A549 (cell line): ENCODE measurements around the gene CALR3. TPM values are rescaled to one million over a fixed set of nuclear protein-coding genes. Genes with fewer than 3 reads are reported as not detected.

Experiments
- ATAC-seq, 2 experiments: fragments of 200-7000 bp in 1 of 2; fragments of >200 bp in 1 of 2; cut with Nextera tagmentation in 1 of 2; cut with Tn5 transposase in 1 of 2; 3 replicates each; pipeline versions ENCODE4 v1.8.0 to v1.9.1; 2018 to 2020; ENCODE audit warnings: mild to moderate bottlenecking in 1 of 2, moderate library complexity in 1 of 2
- CTCF ChIA-PET: fragments of 300-600 bp; sonication (Branson Sonifier 250); formaldehyde crosslinking; extraction: SDS; loops from one replicate; lab custom pipeline; 2021; ENCODE audit warnings: antibody characterized with exemption, inconsistent platforms; lab: Yijun Ruan, JAX
- POLR2A ChIA-PET: fragments of 350-600 bp; formaldehyde crosslinking; extraction: SDS; loops from one replicate; lab custom pipeline; 2021; ENCODE audit warnings: antibody characterized with exemption, inconsistent platforms; lab: Yijun Ruan, JAX
- DNase-seq, 2 experiments: peaks; one replicate each; pipeline versions ENCODE4 v3.0.0 to v3.0.0-alpha.2; 2011 to 2016; ENCODE audit warnings: low read depth in 1 of 2, low spot score in 1 of 2
- FAIRE-seq: peaks from 2 replicates; lab custom pipeline; 2011; peaks lifted over from hg19 to GRCh38; lab: Jason Lieb, UNC
- H3K27ac ChIP-seq, 2 experiments: fragments of >200 bp; sonication (Bioruptor Twin); formaldehyde crosslinking; 3 replicates each; pipeline ENCODE4 v1.5.1; 2016 to 2017
- H3K4me1 ChIP-seq: fragments of >200 bp; sonication (Bioruptor Twin); formaldehyde crosslinking; 3 replicates; pipeline ENCODE4 v1.6.1; 2016
- H3K4me2 ChIP-seq: fragments of >200 bp; sonication (Bioruptor Twin); formaldehyde crosslinking; 3 replicates; pipeline ENCODE4 v1.6.1; 2016
- H3K4me3 ChIP-seq: fragments of >200 bp; sonication (Bioruptor Twin); formaldehyde crosslinking; 3 replicates; pipeline ENCODE4 v1.5.1; 2016
- H3K9me3 ChIP-seq: fragments of >200 bp; sonication (Bioruptor Twin); formaldehyde crosslinking; 3 replicates; pipeline ENCODE4 v1.6.1; 2016
- ATOH8 ChIP-seq: fragments of 250-450 bp; sonication (Bioruptor Pico); IDR thresholded peaks from 2 replicates; pipeline ENCODE4 v1.5.0; 2020; ENCODE audit warnings: low read depth, mild to moderate bottlenecking, moderate library complexity
- CEBPB ChIP-seq, 2 experiments: fragments of >200 bp in 1 of 2; sonication (Bioruptor Twin) in 1 of 2; formaldehyde crosslinking in 1 of 2; IDR thresholded peaks; 2 replicates each; pipeline ENCODE4 v1.6.1; 2012 to 2016
- CHD4 ChIP-seq: fragments of 200-600 bp; sonication (generic); IDR thresholded peaks from 2 replicates; pipeline ENCODE4 v1.6.1; 2016; ENCODE audit warnings: antibody characterized with exemption, mild to moderate bottlenecking, borderline replicate concordance
- FOSL2 ChIP-seq, 2 experiments: fragments of 450-650 bp in 1 of 2; fragments of >200 bp in 1 of 2; sonication (Bioruptor Twin) in 1 of 2; formaldehyde crosslinking; IDR thresholded peaks; 2 replicates each; pipeline versions ENCODE4 v1.5.0 to v1.6.1; 2016 to 2020; ENCODE audit warnings: mild to moderate bottlenecking in 1 of 2, moderate library complexity in 1 of 2
- HEYL ChIP-seq: fragments of 250-450 bp; sonication (Bioruptor Pico); IDR thresholded peaks from 2 replicates; pipeline ENCODE4 v1.8.0; 2021; ENCODE audit warnings: mild to moderate bottlenecking, moderate library complexity
- HMGXB4 ChIP-seq: fragments of 250-450 bp; sonication (Bioruptor Pico); IDR thresholded peaks from 2 replicates; pipeline ENCODE4 v1.5.0; 2021; ENCODE audit warnings: mild to moderate bottlenecking, moderate library complexity, borderline replicate concordance
- KDM5A ChIP-seq: fragments of 200-600 bp; sonication (generic); IDR thresholded peaks from 2 replicates; pipeline ENCODE4 v1.6.1; 2016; ENCODE audit warnings: antibody characterized with exemption, mild to moderate bottlenecking
- MAZ ChIP-seq: fragments of 150-350 bp; IDR thresholded peaks from 2 replicates; pipeline ENCODE4 v1.6.1; 2014; ENCODE audit warnings: antibody characterized with exemption, low read depth, low read length, borderline replicate concordance
- PHF8 ChIP-seq: fragments of 200-600 bp; sonication (generic); IDR thresholded peaks from 2 replicates; pipeline ENCODE4 v1.6.1; 2016; ENCODE audit warnings: low read depth, mild to moderate bottlenecking, antibody characterized with exemption, moderate library complexity, borderline replicate concordance
- RAD21 ChIP-seq, 2 experiments: fragments of >200 bp in 1 of 2; sonication (Bioruptor Twin) in 1 of 2; formaldehyde crosslinking in 1 of 2; IDR thresholded peaks in 1 of 2; conservative IDR thresholded peaks in 1 of 2; 2 replicates in 1 of 2; 3 replicates in 1 of 2; pipeline ENCODE4 v1.6.1; 2012 to 2018; ENCODE audit warnings: inconsistent platforms in 1 of 2
- RFX5 ChIP-seq: fragments of 450-650 bp; IDR thresholded peaks from 2 replicates; pipeline ENCODE4 v1.7.1; 2014; ENCODE audit warnings: antibody characterized with exemption, mild to moderate bottlenecking, moderate library complexity
- RNF2 ChIP-seq: fragments of 200-600 bp; sonication (generic); IDR thresholded peaks from 2 replicates; pipeline ENCODE4 v1.6.1; 2016; ENCODE audit warnings: low read depth, mild to moderate bottlenecking, antibody characterized with exemption, moderate library complexity, borderline replicate concordance
- TP53 ChIP-seq: fragments of 250-450 bp; sonication (Bioruptor Pico); IDR thresholded peaks from 2 replicates; pipeline ENCODE4 v1.5.0; 2021; ENCODE audit warnings: mild to moderate bottlenecking, moderate library complexity
- ZFP36 ChIP-seq: fragments of 450-650 bp; IDR thresholded peaks from 2 replicates; pipeline ENCODE4 v1.6.1; 2014; ENCODE audit warnings: borderline replicate concordance; ENCODE audit not compliant: partially characterized antibody
- WGBS: methylation state at CpG from one replicate; pipeline ENCODE4 v1.1.6; 2017; ENCODE audit errors: missing lambda C conversion rate; 5-methylcytosine and 5-hydroxymethylcytosine counted together
- polyA plus RNA-seq, 4 experiments: library from polyadenylated mRNA; depleted of rRNA in 3 of 4; stranded (reverse); fragments of >200 nt; fragmentation: RNase III in 1 of 4; extraction: RNeasy Plus Mini Kit Qiagen cat#74134 plus additional on column Dnase treatment in 1 of 4; gene quantifications; 2 replicates in 3 of 4; 3 replicates in 1 of 4; pipeline ENCODE4 v1.2.3, GENCODE V29; 2011 to 2017
- TF ChIP-seq, protein P1 (sequence below): fragments of 450-650 bp; IDR thresholded peaks from 2 replicates; pipeline ENCODE4 v1.6.1; 2014; ENCODE audit warnings: antibody characterized with exemption
- TF ChIP-seq, protein P2 (sequence below): fragments of >200 bp; sonication (Bioruptor Twin); formaldehyde crosslinking; IDR thresholded peaks from 2 replicates; pipeline ENCODE4 v1.6.1; 2016

Gene CALR3
- polyA plus RNA-seq, 2 of the 4 experiments (the other 2 are of a cell fraction), result 0.10 TPM; not detected in 1

- 97% methylated on average over 10 of the region's 10 CpGs for WGBS
- Histone ChIP-seq H3K27ac (no peak overlapping the region), H3K4me2 (no peak overlapping the region), H3K9me3 (no peaks in the 10 kb centered on the region)
- POLR2A ChIA-PET, result no interaction called here
- DNase-seq, result no peak
- no peak for ATAC-seq
- TF ChIP-seq FOSL2 (IDR thresholded peaks at IDR 0.05) (no peak), FOSL2 (CRISPR knock-in tag; IDR thresholded peaks at IDR 0.05) (no peak), CHD4 (no peak), CEBPB (IDR thresholded peaks at IDR 0.05) (no peak), TP53 (no peak), MAZ (no peak), RFX5 (no peak), KDM5A (no peak), ZFP36 (no peak), RNF2 (no peak), ATOH8 (CRISPR knock-in tag) (no peak)
- TF ChIP-seq, protein P1, sequence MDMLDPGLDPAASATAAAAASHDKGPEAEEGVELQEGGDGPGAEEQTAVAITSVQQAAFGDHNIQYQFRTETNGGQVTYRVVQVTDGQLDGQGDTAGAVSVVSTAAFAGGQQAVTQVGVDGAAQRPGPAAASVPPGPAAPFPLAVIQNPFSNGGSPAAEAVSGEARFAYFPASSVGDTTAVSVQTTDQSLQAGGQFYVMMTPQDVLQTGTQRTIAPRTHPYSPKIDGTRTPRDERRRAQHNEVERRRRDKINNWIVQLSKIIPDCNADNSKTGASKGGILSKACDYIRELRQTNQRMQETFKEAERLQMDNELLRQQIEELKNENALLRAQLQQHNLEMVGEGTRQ, result no peak
- TF ChIP-seq, protein P2, sequence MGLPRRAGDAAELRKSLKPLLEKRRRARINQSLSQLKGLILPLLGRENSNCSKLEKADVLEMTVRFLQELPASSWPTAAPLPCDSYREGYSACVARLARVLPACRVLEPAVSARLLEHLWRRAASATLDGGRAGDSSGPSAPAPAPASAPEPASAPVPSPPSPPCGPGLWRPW, result no peak
- TF ChIP-seq, all 56 proteins: peak for 0
- H3K4me1 ChIP-seq, result no peaks in the 10 kb centered on the region
- FAIRE-seq, result no peak
- CTCF ChIA-PET, result no interaction called here
- H3K4me3 ChIP-seq, result no peak overlapping the region
These were observed 25.8 kb upstream of the CALR3 start for GRCh38 chr19:16521715-16522289.

GRCh38 chr19:16520986-16521624, 25.1 kb upstream of the CALR3 start:
- CTCF ChIA-PET, result no interaction called here
- ATAC-seq (no peak; a peak in 1 of 6 replicates), DNase-seq (no peak), FAIRE-seq (no peak)
- H3K4me3 ChIP-seq, result no peak overlapping the region
- WGBS, result no CpG with 5 or more reads among the region's 18 CpGs
- H3K4me1 ChIP-seq, result no peaks in the 10 kb centered on the region
- POLR2A ChIA-PET, result no interaction called here
- no peaks in the 10 kb centered on the region for H3K9me3 ChIP-seq
- no peak overlapping the region for H3K4me2 ChIP-seq
- TF ChIP-seq MAZ, result no peak
- no peak for TF ChIP-seq PHF8
- no peak for TF ChIP-seq RAD21 (conservative IDR thresholded peaks at IDR 0.05 in 1 of 2, IDR thresholded peaks at IDR 0.05 in 1 of 2)
- TF ChIP-seq HEYL (CRISPR knock-in tag), result no peak
- no peak for TF ChIP-seq HMGXB4 (CRISPR knock-in tag)
- H3K27ac ChIP-seq, result no peak overlapping the region
